Neuronal stem cell (in vitro differentiated cells): Measurements from ENCODE around the gene NALCN.

Experiments
- DNase-seq: peaks from one replicate; pipeline ENCODE4 v3.0.0-alpha.2; 2013; ENCODE audit warnings: low spot score
- H2AFZ ChIP-seq: one replicate; pipeline ENCODE4 v1.6.1; 2013; ENCODE audit warnings: mild to moderate bottlenecking, low read length, inconsistent platforms
- H2AK5ac ChIP-seq: 2 replicates; pipeline ENCODE4 v1.6.1; 2013; ENCODE audit warnings: low read depth, mild to moderate bottlenecking, inconsistent platforms, low read length, moderate library complexity, mixed read lengths
- H2BK120ac ChIP-seq: 2 replicates; pipeline ENCODE4 v1.6.1; 2013; ENCODE audit warnings: low read depth, mild to moderate bottlenecking, inconsistent platforms, low read length, moderate library complexity, mixed read lengths
- H2BK12ac ChIP-seq: one replicate; pipeline ENCODE4 v1.6.1; 2013; ENCODE audit warnings: low read length, inconsistent platforms
- H2BK15ac ChIP-seq: 2 replicates; pipeline ENCODE4 v1.6.1; 2013; ENCODE audit warnings: mild to moderate bottlenecking, low read length, inconsistent platforms, mixed read lengths
- H2BK5ac ChIP-seq: one replicate; pipeline ENCODE4 v1.6.1; 2013; ENCODE audit warnings: inconsistent platforms, mild to moderate bottlenecking, low read length, moderate library complexity
- H3K14ac ChIP-seq: one replicate; pipeline ENCODE4 v1.6.1; 2013; ENCODE audit warnings: low read length, inconsistent platforms
- H3K18ac ChIP-seq: 2 replicates; pipeline ENCODE4 v1.6.1; 2013; ENCODE audit warnings: low read length, inconsistent platforms
- H3K23ac ChIP-seq: 2 replicates; pipeline ENCODE4 v1.6.1; 2013; ENCODE audit warnings: low read depth, mild to moderate bottlenecking, mixed read lengths, low read length, inconsistent platforms; ENCODE audit not compliant: poor library complexity
- H3K27ac ChIP-seq: replicated peaks from 3 replicates; pipeline ENCODE4 v1.5.1; 2013; ENCODE audit warnings: low read length, inconsistent platforms
- H3K27me3 ChIP-seq, 3 experiments: 2 replicates each; pipeline ENCODE4 v1.6.1; 2013; ENCODE audit warnings: low read length in 3 of 3, mild to moderate bottlenecking in 2 of 3, inconsistent platforms in 1 of 3, low read depth in 1 of 3, mixed read lengths in 1 of 3, moderate library complexity in 1 of 3; ENCODE audit not compliant: control insufficient read depth in 3 of 3, insufficient read depth in 3 of 3
- H3K36me3 ChIP-seq, 2 donors: replicated peaks in 1 of 2; 2 replicates each; pipeline ENCODE4 v1.6.1; 2013; ENCODE audit warnings: low read length in 2 of 2; ENCODE audit not compliant: control insufficient read depth in 2 of 2, insufficient read depth in 2 of 2
- H3K4ac ChIP-seq: 2 replicates; pipeline ENCODE4 v1.6.1; 2013; ENCODE audit warnings: inconsistent platforms, mild to moderate bottlenecking, low read length, moderate library complexity
- H3K4me1 ChIP-seq, 2 donors: 1 replicate in 1 of 2; 2 replicates in 1 of 2; pipeline ENCODE4 v1.6.1; 2013; ENCODE audit warnings: low read length in 2 of 2, low read depth in 1 of 2; ENCODE audit not compliant: control insufficient read depth in 2 of 2, insufficient read depth in 1 of 2
- H3K4me2 ChIP-seq: one replicate; pipeline ENCODE4 v1.6.1; 2013; ENCODE audit warnings: mild to moderate bottlenecking, low read length, inconsistent platforms; ENCODE audit not compliant: insufficient read depth, poor library complexity, severe bottlenecking
- H3K4me3 ChIP-seq, 2 donors: 2 replicates each; pipeline ENCODE4 v1.5.1; 2013; ENCODE audit warnings: low read length in 2 of 2, mild to moderate bottlenecking in 2 of 2, inconsistent platforms in 1 of 2, moderate library complexity in 1 of 2
- H3K79me1 ChIP-seq: one replicate; pipeline ENCODE4 v1.6.1; 2013; ENCODE audit warnings: low read depth, mild to moderate bottlenecking, inconsistent platforms, low read length, moderate library complexity
- H3K9ac ChIP-seq: one replicate; pipeline ENCODE4 v1.6.1; 2013; ENCODE audit warnings: mild to moderate bottlenecking, low read depth, low read length, inconsistent platforms; ENCODE audit not compliant: poor library complexity
- H3K9me3 ChIP-seq, 2 donors: replicated peaks in 1 of 2; 2 replicates each; pipeline versions ENCODE3 to v1.6.1; 2013; ENCODE audit warnings: low read length in 2 of 2, mild to moderate bottlenecking in 2 of 2, inconsistent platforms in 1 of 2, low read depth in 1 of 2, mixed read lengths in 1 of 2, moderate library complexity in 1 of 2; ENCODE audit not compliant: control insufficient read depth in 2 of 2, insufficient read depth in 1 of 2
- H4K8ac ChIP-seq: one replicate; pipeline ENCODE4 v1.6.1; 2013; ENCODE audit warnings: low read depth, mild to moderate bottlenecking, inconsistent platforms, low read length, moderate library complexity
- H4K91ac ChIP-seq: one replicate; pipeline ENCODE4 v1.6.1; 2013; ENCODE audit warnings: low read length, low read depth, mild to moderate bottlenecking, inconsistent platforms; ENCODE audit not compliant: poor library complexity
- WGBS, 2 donors: extraction: QIAGEN DNeasy Blood & Tissue Kit; methylation state at CpG; one replicate each; pipeline ENCODE4 v1.1.7; 2013; ENCODE audit warnings: missing lambda C conversion rate in 2 of 2, mixed read lengths in 1 of 2; ENCODE audit not compliant: insufficient read length in 2 of 2, insufficient replicate concordance in 1 of 2; ENCODE audit errors: extremely low coverage in 2 of 2; 5-methylcytosine and 5-hydroxymethylcytosine counted together

NALCN gene

GRCh38 chr13:101454767-101455166 lies 38.5 kb upstream of the NALCN start:
- no peaks in the 10 kb centered on the region for H3K27me3 ChIP-seq
- H3K4me2 ChIP-seq, result no peak overlapping the region
- no peak overlapping the region for H4K8ac ChIP-seq
- H3K9ac ChIP-seq, result no peak overlapping the region
- no peak overlapping the region for H2BK15ac ChIP-seq
- H3K36me3 ChIP-seq, result no peaks in the 10 kb centered on the region
- H3K14ac ChIP-seq, result no peak overlapping the region
- H3K4ac ChIP-seq, result no peak overlapping the region
- DNase-seq, result no peak
- no peaks in the 10 kb centered on the region for H3K4me1 ChIP-seq
- no CpG with 5 or more reads among the region's 2 CpGs for WGBS, 2 donors
- no peak overlapping the region for H2BK120ac ChIP-seq
- no peak overlapping the region for H3K4me3 ChIP-seq
- H2BK5ac ChIP-seq, result no peak overlapping the region
- H3K9me3 ChIP-seq, result no peaks in the 10 kb centered on the region
- H2AFZ ChIP-seq, result no peak overlapping the region
- H2BK12ac ChIP-seq, result no peak overlapping the region
- H2AK5ac ChIP-seq, result no peak overlapping the region
- H3K18ac ChIP-seq, result no peak overlapping the region
- H3K23ac ChIP-seq, result no peak overlapping the region
- H3K27ac ChIP-seq, result no peak overlapping the region
- no peak overlapping the region for H4K91ac ChIP-seq
- no peaks in the 10 kb centered on the region for H3K79me1 ChIP-seq

GRCh38 chr13:101453784-101454201 lies 37.5 kb upstream of the NALCN start:
- no peak overlapping the region for H2BK15ac ChIP-seq
- peak overlapping the region; percentile 74 for H2AK5ac ChIP-seq
- H3K27ac ChIP-seq, result no peak overlapping the region
- H2AFZ ChIP-seq, result no peak overlapping the region
- no peak overlapping the region for H3K4ac ChIP-seq
- H3K79me1 ChIP-seq, result no peaks in the 10 kb centered on the region
- no peak overlapping the region for H4K8ac ChIP-seq
- H3K23ac ChIP-seq, result no peak overlapping the region
- H3K4me2 ChIP-seq, result no peak overlapping the region
- H3K4me3 ChIP-seq, result no peak overlapping the region
- peak overlapping the region; percentile 13 for H3K18ac ChIP-seq
- no peak overlapping the region for H2BK120ac ChIP-seq
- no peak for DNase-seq
- no peaks in the 10 kb centered on the region for H3K9me3 ChIP-seq
- H4K91ac ChIP-seq, result no peak overlapping the region
- H3K4me1 ChIP-seq, result no peaks in the 10 kb centered on the region
- H3K27me3 ChIP-seq, result no peaks in the 10 kb centered on the region
- no peak overlapping the region for H2BK5ac ChIP-seq
- no CpG with 5 or more reads among the region's 41 CpGs for WGBS, 2 donors
- H3K14ac ChIP-seq, result peak overlapping the region; percentile 28
- H3K36me3 ChIP-seq, result no peaks in the 10 kb centered on the region
- H3K9ac ChIP-seq, result no peak overlapping the region
- no peak overlapping the region for H2BK12ac ChIP-seq

GRCh38 chr13:101452519-101453485 lies 36.5 kb upstream of the NALCN start, which contains the start of gene ITGBL1:
ITGBL1 (plus strand) TSS chr13:101452675; CDS start chr13:101452834, 159 bp downstream.
- Histone ChIP-seq H2AFZ (no peak within 1 kb of the TSS), H3K27ac (no peak within 1 kb of the TSS), H2AK5ac (peak within 1 kb of the TSS; percentile 69), H2BK15ac (no peak within 1 kb of the TSS), H3K36me3 (no peaks in the 10 kb centered on the region), H4K91ac (no peak within 1 kb of the TSS), H3K18ac (peak within 1 kb of the TSS; percentile 62), H3K4ac (no peak within 1 kb of the TSS), H3K14ac (no peak within 1 kb of the TSS), H2BK5ac (no peak within 1 kb of the TSS), H2BK120ac (no peak within 1 kb of the TSS), H3K79me1 (no peaks in the 10 kb centered on the region), H3K9me3 (no peaks in the 10 kb centered on the region), H4K8ac (no peak within 1 kb of the TSS), H3K9ac (peak within 1 kb of the TSS; percentile 35), H3K27me3 (no peaks in the 10 kb centered on the region), H3K23ac (no peak within 1 kb of the TSS), H2BK12ac (no peak within 1 kb of the TSS), H3K4me3 (no peak within 1 kb of the TSS), H3K4me2 (no peak within 1 kb of the TSS), H3K4me1 (no peaks in the 10 kb centered on the region)
- no CpG with 5 or more reads among the region's 18 CpGs for WGBS, 2 donors
- DNase-seq, result no peak

GRCh38 chr13:101451641-101452040 lies 35.3 kb upstream of the NALCN start:
- Histone ChIP-seq H3K9ac (no peak overlapping the region), H3K4ac (no peak overlapping the region), H3K27ac (no peak overlapping the region), H4K8ac (no peak overlapping the region), H2AK5ac (no peak overlapping the region), H3K23ac (no peak overlapping the region), H3K4me2 (no peak overlapping the region), H3K4me3 (no peak overlapping the region), H4K91ac (no peak overlapping the region), H3K36me3 (no peaks in the 10 kb centered on the region), H2BK12ac (no peak overlapping the region), H3K14ac (no peak overlapping the region), H3K4me1 (no peaks in the 10 kb centered on the region), H2AFZ (no peak overlapping the region), H3K27me3 (no peaks in the 10 kb centered on the region), H2BK5ac (no peak overlapping the region), H3K79me1 (no peaks in the 10 kb centered on the region), H3K18ac (no peak overlapping the region), H3K9me3 (no peaks in the 10 kb centered on the region), H2BK15ac (no peak overlapping the region), H2BK120ac (no peak overlapping the region)
- DNase-seq, result no peak
